ENCODE measurements around the gene NBPF12.
"Not testable (repeated sequence)": the region's sequence is repeated elsewhere in the genome, so short reads cannot be mapped to it uniquely, and the experiment has no call there.

The NBPF12 gene

DNA sequence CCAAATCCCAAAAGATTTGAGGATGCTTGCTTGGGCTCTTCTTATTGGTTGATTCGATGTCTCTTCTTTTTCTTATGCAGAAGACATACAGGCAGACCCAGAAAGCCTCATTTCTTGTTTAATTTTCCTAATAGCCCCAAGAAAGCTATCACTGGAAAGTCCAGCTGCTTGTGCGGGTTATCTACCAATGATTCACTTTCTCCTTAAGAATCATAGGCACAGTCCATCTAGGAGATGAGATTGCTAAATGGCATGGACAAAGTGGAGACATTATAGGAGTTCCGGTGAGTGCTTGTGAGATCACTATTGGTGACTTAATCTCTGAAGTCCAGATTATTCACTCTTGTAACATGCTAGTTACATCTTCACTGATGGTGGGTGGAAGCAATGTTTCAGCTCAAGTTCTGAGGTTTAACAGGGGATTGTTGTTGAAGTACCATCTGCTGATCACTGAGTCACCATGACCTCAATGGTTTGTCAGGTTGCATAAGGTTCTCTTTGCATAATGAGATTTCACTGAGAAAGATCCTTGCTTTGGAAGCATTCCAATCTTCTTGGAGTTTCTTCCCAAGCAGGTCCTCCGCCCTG is 92.0 kb downstream of the NBPF12 start:
- not testable (repeated sequence) for H3K4me3 ChIP-seq (ENCODE audit: low read length); H3K9ac ChIP-seq (ENCODE audit: low read length); H3F3A ChIP-seq (ENCODE audit: insufficient read depth, low read length); H3K79me2 ChIP-seq (ENCODE audit: low read length); H3K9me3 ChIP-seq (replicated peaks; ENCODE audit: insufficient read depth, low read length); H3K27ac ChIP-seq (ENCODE audit: low read length); H3K9me2 ChIP-seq (replicated peaks; ENCODE audit: insufficient read depth, low read length); H4K20me1 ChIP-seq (ENCODE audit: insufficient read depth, low read length); H2AFZ ChIP-seq (ENCODE audit: low read length); DNase-seq; H3K27me3 ChIP-seq (replicated peaks; ENCODE audit: insufficient read depth, low read length); H3K36me3 ChIP-seq (replicated peaks; ENCODE audit: insufficient read depth, low read length); H3K4me2 ChIP-seq (ENCODE audit: low read depth, low read length); H3K4me1 ChIP-seq (ENCODE audit: low read length)

DNA sequence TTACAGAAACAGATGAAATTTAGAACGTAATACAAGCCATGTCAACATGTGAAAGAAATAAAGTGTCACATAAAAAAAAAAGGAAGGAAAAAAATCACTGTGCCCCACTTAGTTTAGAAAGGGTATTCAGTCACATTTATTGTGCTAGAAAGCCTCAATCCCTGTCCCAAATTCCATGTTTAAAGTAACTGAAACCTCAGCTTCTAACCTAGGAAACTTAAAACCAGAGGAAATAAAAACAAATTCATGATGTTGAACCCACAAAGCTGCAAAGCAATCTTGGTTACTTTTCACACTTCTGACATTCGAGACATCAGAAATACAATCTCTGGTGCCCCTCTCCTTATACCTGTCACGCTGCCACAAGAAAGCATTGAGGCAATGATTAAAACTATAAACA is 101.8 kb downstream of the NBPF12 start:
- no peaks in the 10 kb centered on the region for H3K9me3 ChIP-seq (replicated peaks; ENCODE audit: insufficient read depth, low read length)
- H3K27me3 ChIP-seq (replicated peaks; ENCODE audit: insufficient read depth, low read length) = no peaks in the 10 kb centered on the region
- no peak overlapping the region for H3K9ac ChIP-seq (ENCODE audit: low read length)
- H3K9me2 ChIP-seq (replicated peaks; ENCODE audit: insufficient read depth, low read length) = no peaks in the 10 kb centered on the region
- H3K4me1 ChIP-seq (ENCODE audit: low read length) = peaks cover 17% of the 10 kb centered on the region
- H3F3A ChIP-seq (ENCODE audit: insufficient read depth, low read length) = peaks cover 9% of the 10 kb centered on the region; the same call in 1 of the 2 replicates
- H3K36me3 ChIP-seq (replicated peaks; ENCODE audit: insufficient read depth, low read length) = no peaks in the 10 kb centered on the region
- no peak overlapping the region for H3K27ac ChIP-seq (ENCODE audit: low read length)
- no peaks in the 10 kb centered on the region for H4K20me1 ChIP-seq (ENCODE audit: insufficient read depth, low read length)
- no peak overlapping the region for H3K4me3 ChIP-seq (ENCODE audit: low read length)
- TF ChIP-seq, protein P1, sequence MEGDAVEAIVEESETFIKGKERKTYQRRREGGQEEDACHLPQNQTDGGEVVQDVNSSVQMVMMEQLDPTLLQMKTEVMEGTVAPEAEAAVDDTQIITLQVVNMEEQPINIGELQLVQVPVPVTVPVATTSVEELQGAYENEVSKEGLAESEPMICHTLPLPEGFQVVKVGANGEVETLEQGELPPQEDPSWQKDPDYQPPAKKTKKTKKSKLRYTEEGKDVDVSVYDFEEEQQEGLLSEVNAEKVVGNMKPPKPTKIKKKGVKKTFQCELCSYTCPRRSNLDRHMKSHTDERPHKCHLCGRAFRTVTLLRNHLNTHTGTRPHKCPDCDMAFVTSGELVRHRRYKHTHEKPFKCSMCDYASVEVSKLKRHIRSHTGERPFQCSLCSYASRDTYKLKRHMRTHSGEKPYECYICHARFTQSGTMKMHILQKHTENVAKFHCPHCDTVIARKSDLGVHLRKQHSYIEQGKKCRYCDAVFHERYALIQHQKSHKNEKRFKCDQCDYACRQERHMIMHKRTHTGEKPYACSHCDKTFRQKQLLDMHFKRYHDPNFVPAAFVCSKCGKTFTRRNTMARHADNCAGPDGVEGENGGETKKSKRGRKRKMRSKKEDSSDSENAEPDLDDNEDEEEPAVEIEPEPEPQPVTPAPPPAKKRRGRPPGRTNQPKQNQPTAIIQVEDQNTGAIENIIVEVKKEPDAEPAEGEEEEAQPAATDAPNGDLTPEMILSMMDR (IDR thresholded peaks at IDR 0.05; ENCODE audit: low read length) = no peak
- no peak for TF ChIP-seq EZH2 (optimal IDR thresholded peaks at IDR 0.05; ENCODE audit: low read depth, low read length)
- TF ChIP-seq EZH2phosphoT487 (IDR thresholded peaks at IDR 0.05; ENCODE audit: low read length) = no peak
- no peak overlapping the region for H2AFZ ChIP-seq (ENCODE audit: low read length)
- no peak overlapping the region for H3K4me2 ChIP-seq (ENCODE audit: low read depth, low read length)
- no peak for DNase-seq
- no peaks in the 10 kb centered on the region for H3K79me2 ChIP-seq (ENCODE audit: low read length)

DNA sequence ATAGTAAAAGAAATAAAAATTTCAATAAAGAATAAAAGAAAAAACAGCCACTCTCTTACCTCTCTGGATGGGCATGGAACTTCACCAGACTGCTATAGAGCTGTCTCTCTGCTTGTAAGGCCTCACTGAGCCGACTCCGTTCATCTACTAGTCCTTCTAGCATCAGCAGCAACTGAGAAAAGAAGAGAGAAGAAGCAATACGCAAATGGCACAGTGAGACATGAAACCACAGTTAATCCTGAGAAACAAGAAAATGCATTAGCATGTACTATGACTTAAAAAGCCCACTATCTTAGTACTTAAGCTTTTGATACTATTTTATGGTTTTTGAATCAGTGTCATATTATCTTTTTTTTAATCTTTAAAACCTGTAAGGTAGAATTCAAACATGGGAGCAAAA is 104.8 kb downstream of the NBPF12 start:
- H3K27me3 ChIP-seq (replicated peaks; ENCODE audit: insufficient read depth, low read length); H3K79me2 ChIP-seq (ENCODE audit: low read length); H3K36me3 ChIP-seq (replicated peaks; ENCODE audit: insufficient read depth, low read length); H3K4me3 ChIP-seq (ENCODE audit: low read length); H3K9me3 ChIP-seq (replicated peaks; ENCODE audit: insufficient read depth, low read length); H4K20me1 ChIP-seq (ENCODE audit: insufficient read depth, low read length); H3K9me2 ChIP-seq (replicated peaks; ENCODE audit: insufficient read depth, low read length): not testable (repeated sequence)
- Histone ChIP-seq H3K4me2 (ENCODE audit: low read depth, low read length) (peak overlapping the region; percentile 51; the same call in 1 of the 2 replicates), H3F3A (ENCODE audit: insufficient read depth, low read length) (peaks cover 25% of the 10 kb centered on the region), H3K9ac (ENCODE audit: low read length) (peak overlapping the region; percentile 7; the same call in 1 of the 2 replicates), H2AFZ (ENCODE audit: low read length) (peak overlapping the region; percentile 32; the same call in 1 of the 2 replicates), H3K4me1 (ENCODE audit: low read length) (peaks cover 37% of the 10 kb centered on the region), H3K27ac (ENCODE audit: low read length) (peak overlapping the region; percentile 55; the same call in 1 of the 2 replicates)
- DNase-seq = peak; percentile 60

DNA sequence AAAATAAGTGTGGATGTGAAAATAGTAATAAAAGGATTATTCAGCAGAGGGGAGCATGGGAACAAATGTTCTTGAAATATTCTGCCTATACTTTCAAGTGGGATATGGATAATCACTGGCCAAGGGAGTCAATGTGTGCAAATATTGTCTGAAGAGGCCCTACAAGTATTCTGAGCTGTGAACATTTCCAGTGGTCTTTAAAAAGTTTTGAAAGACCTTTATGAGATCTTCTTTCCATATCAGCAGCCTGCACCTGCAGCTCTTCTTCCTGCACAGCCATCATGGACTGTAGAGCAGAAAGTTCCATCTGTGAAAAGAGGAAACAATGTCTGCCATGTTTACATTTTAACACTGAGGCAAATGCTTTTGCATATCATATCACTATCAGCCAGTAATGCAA is 106.4 kb downstream of the NBPF12 start:
- H3K4me2 ChIP-seq (ENCODE audit: low read depth, low read length); H3K9me3 ChIP-seq (replicated peaks; ENCODE audit: insufficient read depth, low read length); H3K4me3 ChIP-seq (ENCODE audit: low read length); H3K36me3 ChIP-seq (replicated peaks; ENCODE audit: insufficient read depth, low read length); H3K79me2 ChIP-seq (ENCODE audit: low read length); H3K9me2 ChIP-seq (replicated peaks; ENCODE audit: insufficient read depth, low read length); H3K9ac ChIP-seq (ENCODE audit: low read length); H3K27ac ChIP-seq (ENCODE audit: low read length); DNase-seq; H4K20me1 ChIP-seq (ENCODE audit: insufficient read depth, low read length); H3K27me3 ChIP-seq (replicated peaks; ENCODE audit: insufficient read depth, low read length): not testable (repeated sequence)
- peaks cover 25% of the 10 kb centered on the region for H3F3A ChIP-seq (ENCODE audit: insufficient read depth, low read length)
- 0 out of 2 replicates have a peak overlapping the region, but pooled peaks have one; percentile 25 for H2AFZ ChIP-seq (ENCODE audit: low read length)
- peaks cover 44% of the 10 kb centered on the region for H3K4me1 ChIP-seq (ENCODE audit: low read length)
